ENCODE measurements around the gene ART5.
"Not testable (repeated sequence)": the region's sequence is repeated elsewhere in the genome, so short reads cannot be mapped to it uniquely, and the experiment has no call there.

The ART5 gene

GRCh38 chr11:3655547-3655946 is 13.8 kb upstream of the ART5 start:
- DNase-seq, result no peak

GRCh38 chr11:3652514-3652913 is 10.7 kb upstream of the ART5 start:
- not testable (repeated sequence) for DNase-seq

GRCh38 chr11:3649374-3649773 is 7.6 kb upstream of the ART5 start:
- not testable (repeated sequence) for DNase-seq

- not testable (repeated sequence) for DNase-seq
Measured at GRCh38 chr11:3648843-3649242, 7.1 kb upstream of the ART5 start.

- DNase-seq, result no peak
Measured at GRCh38 chr11:3645552-3645951, 3.8 kb upstream of the ART5 start.

GRCh38 chr11:3644817-3645235 is 3.0 kb upstream of the ART5 start, which contains the start of gene ART1:
TSS of gene ART1 (plus strand) at chr11:3645128. CDS start at chr11:3659214, 14,086 bp downstream.
- DNase-seq, result no peak

GRCh38 chr11:3643102-3643546 is 1.3 kb upstream of the ART5 start:
- not testable (repeated sequence) for DNase-seq

GRCh38 chr11:3642071-3642951 is 519 bp upstream of the ART5 start:
- DNase-seq, result peak; percentile 32

- no peak for DNase-seq
Measured at GRCh38 chr11:3641191-3641590, 601 bp downstream of the ART5 start.

GRCh38 chr11:3639841-3640240 is 2.0 kb downstream of the ART5 start:
- no peak for DNase-seq

- no peak for DNase-seq
Measured at GRCh38 chr11:3638513-3638912, 3.3 kb downstream of the ART5 start.

GRCh38 chr11:3637201-3637600 is 4.6 kb downstream of the ART5 start:
- no peak for DNase-seq

GRCh38 chr11:3635641-3636375 is 6.0 kb downstream of the ART5 start:
- DNase-seq, result no peak

- DNase-seq, result no peak
Measured at GRCh38 chr11:3632070-3632660, 9.6 kb downstream of the ART5 start.

GRCh38 chr11:3631331-3631730 is 10.5 kb downstream of the ART5 start:
- DNase-seq, result no peak

GRCh38 chr11:3627291-3627690 is 14.5 kb downstream of the ART5 start:
- DNase-seq, result peak; percentile 4

- no peak for DNase-seq
Measured at GRCh38 chr11:3626250-3626960, 15.4 kb downstream of the ART5 start.

- DNase-seq, result no peak
Measured at GRCh38 chr11:3623767-3624458, 17.9 kb downstream of the ART5 start.

- no peak for DNase-seq
Measured at GRCh38 chr11:3623121-3623520, 18.7 kb downstream of the ART5 start.

- no peak for DNase-seq
Measured at GRCh38 chr11:3622521-3622920, 19.3 kb downstream of the ART5 start.

- no peak for DNase-seq
Measured at GRCh38 chr11:3617990-3618389, 23.8 kb downstream of the ART5 start.

Data from amniotic stem cell (primary cell).